ENCODE measurements around the gene KIRREL3. TPM values are rescaled to one million over a fixed set of nuclear protein-coding genes. Genes with fewer than 3 reads are reported as not detected.

The KIRREL3 gene
- polyA plus RNA-seq, 2 of the 4 experiments (the other 2 are of a cell fraction), result 3.0 to 11.0 TPM

DNA sequence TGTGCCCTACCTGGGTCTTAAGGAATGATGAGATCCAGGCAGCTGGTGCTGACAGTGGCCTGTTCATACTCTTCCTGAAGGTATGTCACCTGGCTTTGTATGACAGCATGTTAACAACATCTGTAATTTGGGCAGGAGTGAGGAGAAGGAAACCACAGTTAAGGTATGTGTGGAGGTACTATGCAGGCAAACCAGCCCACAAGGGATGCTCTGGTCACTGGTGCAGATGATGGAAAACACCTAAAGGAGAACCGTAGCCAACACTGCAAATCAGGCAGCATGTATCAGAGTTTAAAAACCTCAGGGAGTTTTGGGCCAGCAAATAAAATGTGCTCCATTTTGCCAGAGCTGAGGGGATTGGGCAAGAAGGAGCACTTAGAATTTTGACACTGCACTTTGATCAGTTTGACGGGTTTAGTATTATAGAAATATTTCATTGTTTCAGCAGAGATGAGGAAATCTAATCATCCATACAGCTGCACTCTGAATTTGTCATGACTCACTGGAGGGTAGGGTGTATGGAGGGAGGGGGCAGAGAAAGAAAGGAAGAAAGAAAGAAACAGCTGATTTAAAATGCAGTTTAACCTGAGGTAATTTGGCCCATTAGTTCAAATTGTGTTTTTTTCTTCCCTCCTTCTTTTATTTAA is 260.9 kb downstream of the KIRREL3 start:
- Histone ChIP-seq H3K4me3 (no peak overlapping the region), H3K4me1 (no peaks in the 10 kb centered on the region), H3K4me2 (no peak overlapping the region), H3K27ac (no peak overlapping the region), H3K9me3 (no peaks in the 10 kb centered on the region)
- no peak for ATAC-seq
- TF ChIP-seq GATA3 (IDR thresholded peaks at IDR 0.05; ENCODE audit: borderline replicate concordance), result no peak
- no peak for TF ChIP-seq RNF2 (IDR thresholded peaks at IDR 0.05; ENCODE audit: borderline replicate concordance, low read depth)
- no peak for TF ChIP-seq HOXB5 (CRISPR knock-in tag; IDR thresholded peaks at IDR 0.05)
- no peak for TF ChIP-seq ESRRA (IDR thresholded peaks at IDR 0.05; ENCODE audit: borderline replicate concordance, low read length)
- TF ChIP-seq ZFP36 (IDR thresholded peaks at IDR 0.05; ENCODE audit: borderline replicate concordance, partially characterized antibody), result no peak
- no peak for TF ChIP-seq JUN (IDR thresholded peaks at IDR 0.05)
- TF ChIP-seq TP53 (CRISPR knock-in tag; IDR thresholded peaks at IDR 0.05), result no peak
- TF ChIP-seq, protein P1, sequence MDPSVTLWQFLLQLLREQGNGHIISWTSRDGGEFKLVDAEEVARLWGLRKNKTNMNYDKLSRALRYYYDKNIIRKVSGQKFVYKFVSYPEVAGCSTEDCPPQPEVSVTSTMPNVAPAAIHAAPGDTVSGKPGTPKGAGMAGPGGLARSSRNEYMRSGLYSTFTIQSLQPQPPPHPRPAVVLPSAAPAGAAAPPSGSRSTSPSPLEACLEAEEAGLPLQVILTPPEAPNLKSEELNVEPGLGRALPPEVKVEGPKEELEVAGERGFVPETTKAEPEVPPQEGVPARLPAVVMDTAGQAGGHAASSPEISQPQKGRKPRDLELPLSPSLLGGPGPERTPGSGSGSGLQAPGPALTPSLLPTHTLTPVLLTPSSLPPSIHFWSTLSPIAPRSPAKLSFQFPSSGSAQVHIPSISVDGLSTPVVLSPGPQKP (IDR thresholded peaks at IDR 0.05; ENCODE audit: low read depth, low read length), result no peak
- no peak for TF ChIP-seq SMC3 (IDR thresholded peaks at IDR 0.05)
- no peak for TF ChIP-seq NFE2L2 (conservative IDR thresholded peaks at IDR 0.05; ENCODE audit: low read length)
- TF ChIP-seq, protein P2, sequence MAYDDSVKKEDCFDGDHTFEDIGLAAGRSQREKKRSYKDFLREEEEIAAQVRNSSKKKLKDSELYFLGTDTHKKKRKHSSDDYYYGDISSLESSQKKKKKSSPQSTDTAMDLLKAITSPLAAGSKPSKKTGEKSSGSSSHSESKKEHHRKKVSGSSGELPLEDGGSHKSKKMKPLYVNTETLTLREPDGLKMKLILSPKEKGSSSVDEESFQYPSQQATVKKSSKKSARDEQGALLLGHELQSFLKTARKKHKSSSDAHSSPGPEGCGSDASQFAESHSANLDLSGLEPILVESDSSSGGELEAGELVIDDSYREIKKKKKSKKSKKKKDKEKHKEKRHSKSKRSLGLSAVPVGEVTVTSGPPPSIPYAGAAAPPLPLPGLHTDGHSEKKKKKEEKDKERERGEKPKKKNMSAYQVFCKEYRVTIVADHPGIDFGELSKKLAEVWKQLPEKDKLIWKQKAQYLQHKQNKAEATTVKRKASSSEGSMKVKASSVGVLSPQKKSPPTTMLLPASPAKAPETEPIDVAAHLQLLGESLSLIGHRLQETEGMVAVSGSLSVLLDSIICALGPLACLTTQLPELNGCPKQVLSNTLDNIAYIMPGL (CRISPR knock-in tag; IDR thresholded peaks at IDR 0.05; ENCODE audit: borderline replicate concordance), result no peak
- TF ChIP-seq POLR2A (IDR thresholded peaks at IDR 0.05; ENCODE audit: low read length), result no peak
- TF ChIP-seq, protein P3, sequence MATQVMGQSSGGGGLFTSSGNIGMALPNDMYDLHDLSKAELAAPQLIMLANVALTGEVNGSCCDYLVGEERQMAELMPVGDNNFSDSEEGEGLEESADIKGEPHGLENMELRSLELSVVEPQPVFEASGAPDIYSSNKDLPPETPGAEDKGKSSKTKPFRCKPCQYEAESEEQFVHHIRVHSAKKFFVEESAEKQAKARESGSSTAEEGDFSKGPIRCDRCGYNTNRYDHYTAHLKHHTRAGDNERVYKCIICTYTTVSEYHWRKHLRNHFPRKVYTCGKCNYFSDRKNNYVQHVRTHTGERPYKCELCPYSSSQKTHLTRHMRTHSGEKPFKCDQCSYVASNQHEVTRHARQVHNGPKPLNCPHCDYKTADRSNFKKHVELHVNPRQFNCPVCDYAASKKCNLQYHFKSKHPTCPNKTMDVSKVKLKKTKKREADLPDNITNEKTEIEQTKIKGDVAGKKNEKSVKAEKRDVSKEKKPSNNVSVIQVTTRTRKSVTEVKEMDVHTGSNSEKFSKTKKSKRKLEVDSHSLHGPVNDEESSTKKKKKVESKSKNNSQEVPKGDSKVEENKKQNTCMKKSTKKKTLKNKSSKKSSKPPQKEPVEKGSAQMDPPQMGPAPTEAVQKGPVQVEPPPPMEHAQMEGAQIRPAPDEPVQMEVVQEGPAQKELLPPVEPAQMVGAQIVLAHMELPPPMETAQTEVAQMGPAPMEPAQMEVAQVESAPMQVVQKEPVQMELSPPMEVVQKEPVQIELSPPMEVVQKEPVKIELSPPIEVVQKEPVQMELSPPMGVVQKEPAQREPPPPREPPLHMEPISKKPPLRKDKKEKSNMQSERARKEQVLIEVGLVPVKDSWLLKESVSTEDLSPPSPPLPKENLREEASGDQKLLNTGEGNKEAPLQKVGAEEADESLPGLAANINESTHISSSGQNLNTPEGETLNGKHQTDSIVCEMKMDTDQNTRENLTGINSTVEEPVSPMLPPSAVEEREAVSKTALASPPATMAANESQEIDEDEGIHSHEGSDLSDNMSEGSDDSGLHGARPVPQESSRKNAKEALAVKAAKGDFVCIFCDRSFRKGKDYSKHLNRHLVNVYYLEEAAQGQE (IDR thresholded peaks at IDR 0.05), result no peak
- no peak for TF ChIP-seq CHD2 (IDR thresholded peaks at IDR 0.05; ENCODE audit: low read length, partially characterized antibody)
- TF ChIP-seq HEYL (CRISPR knock-in tag; IDR thresholded peaks at IDR 0.05), result no peak
- TF ChIP-seq ZSCAN20 (CRISPR knock-in tag; IDR thresholded peaks at IDR 0.05), result no peak
- no peak for TF ChIP-seq HDAC2 (IDR thresholded peaks at IDR 0.05)
- no peak for TF ChIP-seq MAZ (IDR thresholded peaks at IDR 0.05; ENCODE audit: borderline replicate concordance, low read depth, low read length)
- TF ChIP-seq JUNB (IDR thresholded peaks at IDR 0.05), result no peak
- no peak for TF ChIP-seq FOSL2 (IDR thresholded peaks at IDR 0.05)
- TF ChIP-seq FOSL2 (CRISPR knock-in tag; IDR thresholded peaks at IDR 0.05), result no peak
- no peak for FAIRE-seq
- WGBS (ENCODE audit: missing lambda C conversion rate), result 84% methylated on average over 2 of the region's 2 CpGs
- ChIA-PET POLR2A (no interaction called here), CTCF (interaction anchor here (2.1 kb wide), 1 partner anchor 23 kb away, joined by 6 read pairs; no protein-coding TSS in a partner anchor)
- no peak for DNase-seq (ENCODE audit: low read depth in 1 of 2, low spot score in 1 of 2)

All from A549 (cell line).